ENCODE data around the gene GAS6.

DNA sequence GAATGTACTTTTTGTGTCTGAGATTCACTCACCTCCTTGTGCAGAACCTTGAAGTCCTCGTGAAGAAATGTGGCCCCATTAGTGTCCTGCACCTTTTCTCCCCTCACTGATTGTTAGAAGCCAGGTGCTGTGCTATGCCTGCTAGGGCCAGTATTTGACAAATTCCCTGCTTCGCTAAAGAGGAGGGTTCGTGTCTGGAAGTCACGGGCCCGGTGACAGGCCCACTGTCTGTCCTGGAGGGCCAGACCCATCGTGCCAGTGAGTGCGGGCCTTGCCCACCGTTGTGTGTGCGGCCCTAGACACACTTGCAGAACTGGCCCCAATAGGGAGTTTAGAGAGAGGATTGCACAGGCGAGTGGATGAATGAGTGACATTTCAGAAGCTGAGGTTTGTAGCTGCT, 36.8 kb upstream of the GAS6 start:
- TF ChIP-seq, protein P1, sequence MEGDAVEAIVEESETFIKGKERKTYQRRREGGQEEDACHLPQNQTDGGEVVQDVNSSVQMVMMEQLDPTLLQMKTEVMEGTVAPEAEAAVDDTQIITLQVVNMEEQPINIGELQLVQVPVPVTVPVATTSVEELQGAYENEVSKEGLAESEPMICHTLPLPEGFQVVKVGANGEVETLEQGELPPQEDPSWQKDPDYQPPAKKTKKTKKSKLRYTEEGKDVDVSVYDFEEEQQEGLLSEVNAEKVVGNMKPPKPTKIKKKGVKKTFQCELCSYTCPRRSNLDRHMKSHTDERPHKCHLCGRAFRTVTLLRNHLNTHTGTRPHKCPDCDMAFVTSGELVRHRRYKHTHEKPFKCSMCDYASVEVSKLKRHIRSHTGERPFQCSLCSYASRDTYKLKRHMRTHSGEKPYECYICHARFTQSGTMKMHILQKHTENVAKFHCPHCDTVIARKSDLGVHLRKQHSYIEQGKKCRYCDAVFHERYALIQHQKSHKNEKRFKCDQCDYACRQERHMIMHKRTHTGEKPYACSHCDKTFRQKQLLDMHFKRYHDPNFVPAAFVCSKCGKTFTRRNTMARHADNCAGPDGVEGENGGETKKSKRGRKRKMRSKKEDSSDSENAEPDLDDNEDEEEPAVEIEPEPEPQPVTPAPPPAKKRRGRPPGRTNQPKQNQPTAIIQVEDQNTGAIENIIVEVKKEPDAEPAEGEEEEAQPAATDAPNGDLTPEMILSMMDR (IDR thresholded peaks at IDR 0.05), result no peak
- TF ChIP-seq POLR2A (IDR thresholded peaks at IDR 0.05), result no peak
